HL-60/S4 treated with phorbol 12-myristate 13-acetate at 8.2 ng/mL for 4 days and 3 days (cell line): ENCODE results near the gene FAM204A.

Experiments used
- in situ Hi-C: fragments of 300-500 bp; cut with MboI; formaldehyde crosslinking; loops from 2 replicates; pipeline ENCODE4 v1.15.0; 2022; ENCODE audit warnings: low sequenced_read_pairs

FAM204A gene

DNA sequence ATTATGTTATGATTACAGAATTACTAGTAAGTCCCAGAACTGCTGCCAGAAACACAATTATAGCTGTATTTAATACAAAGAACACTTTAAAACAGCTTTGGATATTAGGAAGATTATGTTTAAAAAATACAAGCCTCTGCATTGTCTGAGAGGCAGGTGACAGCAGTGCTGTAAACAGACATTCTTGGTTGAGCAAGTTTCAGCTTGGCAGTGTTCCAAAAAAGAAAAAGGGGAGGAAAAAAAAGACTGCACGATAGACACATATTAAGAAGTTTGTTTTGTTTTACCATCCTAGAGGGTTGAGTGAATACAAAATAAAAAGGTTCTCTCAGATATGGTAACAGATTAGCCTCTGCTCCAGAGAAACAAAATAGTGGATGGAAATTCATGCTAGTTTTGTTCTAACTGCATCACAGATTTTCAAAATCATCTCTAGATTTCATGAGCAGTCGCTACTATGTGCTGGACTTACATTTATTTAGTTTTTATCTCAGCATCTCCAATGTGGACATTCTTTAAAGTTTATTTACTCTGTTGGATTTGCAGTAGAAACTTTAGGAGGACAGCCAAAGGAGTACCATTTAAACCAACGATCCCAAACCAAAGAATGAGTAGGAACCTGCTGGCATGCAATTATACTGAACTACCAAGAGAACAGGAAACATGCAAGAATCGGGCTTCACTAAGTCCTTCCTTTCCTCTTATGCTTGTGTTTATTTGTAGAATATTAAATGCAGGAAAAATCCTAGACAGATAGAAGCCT lies 9.0 kb downstream of the FAM204A start:
- in situ Hi-C loops: no loop called here

DNA sequence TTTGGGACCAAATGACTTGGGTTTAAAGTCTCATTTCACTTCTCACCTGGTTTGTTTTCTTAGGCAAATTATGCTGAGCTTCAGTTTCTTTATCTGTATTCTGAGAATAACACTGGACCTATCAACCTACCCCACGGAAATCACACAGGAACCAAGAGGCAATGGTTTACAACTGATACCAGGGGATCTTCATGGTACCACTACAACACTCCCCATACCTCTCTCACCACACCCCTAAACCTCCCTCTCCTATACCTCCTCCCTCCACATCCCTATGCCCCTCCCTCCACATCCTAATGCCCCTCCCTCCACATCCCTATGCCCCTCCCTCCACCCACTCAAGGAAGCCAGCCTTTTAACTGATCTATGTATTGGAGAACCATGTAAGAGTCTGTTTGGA lies 9.9 kb downstream of the FAM204A start:
- in situ Hi-C loops: no loop called here

GRCh38 chr10:118330295-118331076 lies 11.6 kb downstream of the FAM204A start:
- in situ Hi-C loops: no loop called here

GRCh38 chr10:118324140-118324539 lies 18.0 kb downstream of the FAM204A start:
- in situ Hi-C loops: no loop called here

- in situ Hi-C loops: no loop called here
Measured at GRCh38 chr10:118321724-118322575, 20.2 kb downstream of the FAM204A start.

GRCh38 chr10:118315629-118316028 lies 26.5 kb downstream of the FAM204A start:
- in situ Hi-C loops: no loop called here

DNA sequence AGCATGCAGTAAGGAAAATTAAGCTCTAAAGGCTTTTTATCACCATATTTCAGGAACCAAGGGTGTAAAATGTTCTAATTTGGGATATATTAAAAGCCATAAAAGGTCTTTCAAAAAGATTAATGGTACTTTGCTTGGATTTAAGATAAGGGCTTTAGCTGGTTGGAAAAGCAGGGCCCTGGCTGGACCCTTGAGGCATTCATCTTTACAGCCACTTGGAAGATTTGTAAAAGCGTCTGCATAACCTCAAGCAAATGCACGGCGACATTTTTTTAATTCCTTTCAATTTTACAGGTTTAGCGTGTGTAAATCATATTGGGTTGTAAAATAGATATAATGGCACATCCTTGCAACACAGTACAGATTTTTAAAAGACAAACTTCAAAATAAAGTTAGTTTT lies 27.2 kb downstream of the FAM204A start:
- in situ Hi-C loops: no loop called here

GRCh38 chr10:118311505-118311904 lies 30.6 kb downstream of the FAM204A start:
- in situ Hi-C loops: no loop called here

DNA sequence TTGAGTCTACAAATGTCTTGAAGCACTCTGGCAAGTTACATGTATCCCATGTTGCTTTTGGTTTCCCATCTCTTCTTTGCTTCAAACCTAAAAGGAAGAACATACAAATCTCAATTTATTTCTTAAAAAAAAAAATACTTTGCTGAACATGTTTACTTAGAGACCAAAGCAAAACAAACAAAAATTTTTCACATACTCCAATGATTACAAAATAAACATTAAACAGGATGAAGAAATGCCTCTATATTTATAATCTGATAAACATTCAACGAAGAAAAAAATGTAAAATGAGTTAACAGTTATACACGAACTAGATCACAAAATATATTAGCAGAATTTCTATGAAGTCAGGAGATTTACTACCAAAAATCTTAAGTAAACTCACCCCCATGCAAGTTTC lies 31.3 kb downstream of the FAM204A start:
- in situ Hi-C loops: no loop called here

- in situ Hi-C loops: no loop called here
Measured at GRCh38 chr10:118309911-118310310, 32.2 kb downstream of the FAM204A start.

- in situ Hi-C loops: no loop called here
Measured at GRCh38 chr10:118308664-118309063, 33.5 kb downstream of the FAM204A start.

DNA sequence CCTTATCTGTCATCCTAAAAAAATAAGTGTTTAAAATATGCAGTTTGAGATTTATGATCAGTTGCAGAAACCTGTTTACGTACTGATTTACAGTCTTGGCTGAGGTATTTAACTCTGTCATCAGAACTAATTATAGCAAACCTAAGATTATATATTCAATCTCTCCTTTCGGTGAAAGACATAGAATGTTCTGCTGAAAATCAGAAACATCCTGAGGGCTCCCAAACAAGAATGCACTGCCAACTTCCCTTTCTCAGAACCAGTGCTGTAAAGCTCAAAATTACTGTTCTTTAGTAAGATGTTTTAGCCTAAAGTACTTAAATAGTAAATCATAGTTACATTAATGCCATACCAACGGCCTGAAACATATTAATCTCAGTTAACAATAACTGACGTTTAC lies 34.3 kb downstream of the FAM204A start:
- in situ Hi-C loops: no loop called here

DNA sequence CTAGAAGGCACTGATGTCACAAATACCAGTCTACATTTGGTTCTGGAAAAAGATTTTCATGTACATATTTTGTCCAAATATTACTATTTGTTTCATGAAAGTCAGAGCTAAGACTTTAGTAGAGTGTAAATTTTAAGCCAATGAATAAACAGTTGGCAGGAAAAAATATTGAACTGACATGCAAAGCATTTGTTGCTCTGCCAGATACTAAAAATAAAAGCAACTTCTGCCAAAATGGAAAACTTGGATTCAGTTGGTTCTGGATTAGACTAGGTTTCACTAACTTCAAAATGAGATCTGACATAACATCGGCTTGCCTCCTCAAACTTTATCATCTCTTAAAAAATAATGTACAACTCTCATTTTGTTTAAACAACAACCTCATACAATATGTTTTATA lies 34.9 kb downstream of the FAM204A start:
- in situ Hi-C loops: no loop called here

GRCh38 chr10:118305730-118306129 lies 36.4 kb downstream of the FAM204A start:
- in situ Hi-C loops: no loop called here

GRCh38 chr10:118304521-118304920 lies 37.6 kb downstream of the FAM204A start:
- in situ Hi-C loops: no loop called here

- in situ Hi-C loops: no loop called here
Measured at GRCh38 chr10:118301211-118301610, 40.9 kb downstream of the FAM204A start.

GRCh38 chr10:118300320-118300719 lies 41.8 kb downstream of the FAM204A start:
- in situ Hi-C loops: no loop called here

DNA sequence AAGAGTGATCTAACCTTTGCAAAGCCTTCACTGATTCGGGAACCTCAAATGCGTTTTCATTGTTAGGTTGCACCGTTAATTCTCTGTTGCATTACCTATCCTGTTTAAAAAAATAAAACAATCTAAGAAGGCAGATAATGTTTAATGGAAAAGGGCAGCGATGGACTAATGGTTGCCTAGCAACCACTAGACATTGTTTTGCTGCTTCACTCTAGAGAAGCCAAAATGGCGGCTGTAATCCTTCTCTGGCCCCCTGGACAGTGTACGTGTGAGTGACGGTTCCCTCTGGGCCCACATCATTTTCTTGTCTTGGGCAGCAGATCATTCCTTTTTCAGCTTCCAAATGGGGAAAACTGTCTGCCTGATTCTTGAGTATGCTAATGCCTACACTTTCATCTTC lies 43.3 kb downstream of the FAM204A start:
- in situ Hi-C loops: no loop called here

DNA sequence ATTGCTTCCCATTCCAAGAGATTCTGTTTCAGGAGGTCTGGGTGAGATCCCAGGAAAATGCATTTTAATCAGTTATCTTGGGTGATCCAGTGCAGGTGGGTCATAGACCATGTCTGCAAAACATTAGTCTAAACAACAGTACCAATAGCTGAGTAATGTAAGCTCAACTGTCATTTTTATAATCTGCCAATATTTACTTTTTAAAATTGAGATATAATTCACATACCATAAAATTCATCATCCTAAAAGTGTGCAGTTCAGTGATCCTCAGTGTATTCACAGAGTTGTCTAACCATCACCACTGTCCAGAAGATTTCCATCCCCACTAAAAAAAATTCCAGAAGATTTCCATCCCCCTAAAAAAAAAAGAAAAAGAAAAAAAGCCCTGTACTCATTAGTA lies 51.0 kb downstream of the FAM204A start:
- in situ Hi-C loops: no loop called here

- in situ Hi-C loops: no loop called here
Measured at GRCh38 chr10:118290471-118290995, 51.6 kb downstream of the FAM204A start.
